Gastroesophageal sphincter (tissue), 3 donors: ENCODE data around the gene CEP162.
"Not testable (repeated sequence)": the region's sequence is repeated elsewhere in the genome, so short reads cannot be mapped to it uniquely, and the experiment has no call there.

Experiments
- EP300 ChIP-seq: sonication (generic); formaldehyde crosslinking; IDR thresholded peaks from one replicate; pipeline ENCODE4 v1.6.1; 2017; ENCODE audit warnings: antibody characterized with exemption, mild to moderate bottlenecking
- POLR2A ChIP-seq, 2 donors: fragments of 450-650 bp; IDR thresholded peaks; one replicate each; pipeline ENCODE4 v1.6.1; 2017; ENCODE audit warnings: antibody characterized with exemption in 2 of 2, mild to moderate bottlenecking in 2 of 2, moderate library complexity in 1 of 2
- POLR2AphosphoS5 ChIP-seq: sonication (generic); formaldehyde crosslinking; IDR thresholded peaks from one replicate; pipeline ENCODE4 v1.6.1; 2017; ENCODE audit warnings: antibody characterized with exemption
- TF ChIP-seq, protein P1 (sequence below), 4 experiments: fragments of 200-600 bp in 2 of 4; fragments of 450-650 bp in 2 of 4; sonication (generic) in 1 of 4; IDR thresholded peaks; one replicate each; pipeline ENCODE4 v1.5.1; 2017 to 2019; ENCODE audit warnings: antibody characterized with exemption in 4 of 4, mild to moderate bottlenecking in 2 of 4, moderate library complexity in 2 of 4

DNA sequence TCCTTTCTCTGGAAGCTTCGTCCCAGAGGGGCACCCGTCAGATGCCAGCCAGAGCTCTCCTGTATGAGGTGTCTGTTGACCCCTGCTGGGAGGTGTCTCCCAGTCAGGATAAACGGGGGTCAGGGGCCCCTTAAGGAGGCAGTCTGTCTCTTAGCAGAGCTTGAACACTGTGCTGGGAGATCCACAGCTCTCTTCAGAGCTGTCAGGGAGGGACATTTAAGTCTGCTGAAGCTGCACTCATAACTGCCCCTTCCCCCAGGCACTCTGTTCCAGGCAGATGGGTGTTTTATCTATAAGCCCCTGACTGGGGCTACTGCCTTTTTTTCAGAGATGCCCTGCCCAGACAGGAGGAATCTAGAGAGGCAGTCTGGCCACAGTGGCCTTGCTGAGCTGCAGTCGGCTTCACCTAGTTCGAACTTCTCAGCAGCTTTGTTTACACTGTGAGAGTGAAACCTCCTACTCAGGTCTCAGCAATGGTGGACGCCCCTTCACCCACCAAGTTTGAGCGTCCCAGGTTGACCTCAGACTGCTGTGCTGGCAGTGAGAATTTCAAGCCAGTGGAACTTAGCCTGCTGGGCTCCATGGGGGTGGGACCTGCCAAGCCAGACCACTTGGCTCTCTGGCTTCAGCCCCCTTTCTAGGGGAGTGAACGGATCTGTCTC lies 112.4 kb downstream of the CEP162 start:
- TF ChIP-seq, protein P1, sequence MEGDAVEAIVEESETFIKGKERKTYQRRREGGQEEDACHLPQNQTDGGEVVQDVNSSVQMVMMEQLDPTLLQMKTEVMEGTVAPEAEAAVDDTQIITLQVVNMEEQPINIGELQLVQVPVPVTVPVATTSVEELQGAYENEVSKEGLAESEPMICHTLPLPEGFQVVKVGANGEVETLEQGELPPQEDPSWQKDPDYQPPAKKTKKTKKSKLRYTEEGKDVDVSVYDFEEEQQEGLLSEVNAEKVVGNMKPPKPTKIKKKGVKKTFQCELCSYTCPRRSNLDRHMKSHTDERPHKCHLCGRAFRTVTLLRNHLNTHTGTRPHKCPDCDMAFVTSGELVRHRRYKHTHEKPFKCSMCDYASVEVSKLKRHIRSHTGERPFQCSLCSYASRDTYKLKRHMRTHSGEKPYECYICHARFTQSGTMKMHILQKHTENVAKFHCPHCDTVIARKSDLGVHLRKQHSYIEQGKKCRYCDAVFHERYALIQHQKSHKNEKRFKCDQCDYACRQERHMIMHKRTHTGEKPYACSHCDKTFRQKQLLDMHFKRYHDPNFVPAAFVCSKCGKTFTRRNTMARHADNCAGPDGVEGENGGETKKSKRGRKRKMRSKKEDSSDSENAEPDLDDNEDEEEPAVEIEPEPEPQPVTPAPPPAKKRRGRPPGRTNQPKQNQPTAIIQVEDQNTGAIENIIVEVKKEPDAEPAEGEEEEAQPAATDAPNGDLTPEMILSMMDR (IDR thresholded peaks at IDR 0.05) = not testable (repeated sequence)
- not testable (repeated sequence) for TF ChIP-seq POLR2A (IDR thresholded peaks at IDR 0.05); POLR2AphosphoS5; EP300
